Natural killer cell treated with Interleukin-12 subunit alpha and Interleukin-12 subunit beta and Interleukin-15 and Interleukin-18, amount 100 ng/mL, for 72 hours (primary cell): Measurements from ENCODE around the gene ADRA2B. TPM values are rescaled to one million over a fixed set of nuclear protein-coding genes. Genes with fewer than 3 reads are reported as not detected.

ENCODE experiments used
- ATAC-seq, 2 donors: fragments of 150-1000 bp; cut with Tn5 transposase in 1 of 2; sonication (Bioruptor Pico), chemical (Tn5 transposase) in 1 of 2; 2 replicates each; pipeline ENCODE4 v1.10.0; 2021
- DNase-seq: peaks from one replicate; pipeline ENCODE4 v3.0.0; 2022; ENCODE audit warnings: low spot score
- H3K27ac Mint-ChIP-seq, 2 donors: 1 replicate in 1 of 2; 2 replicates in 1 of 2; pipeline ENCODE4 v1.8.0; 2022; ENCODE audit warnings: mixed read lengths in 2 of 2, mild to moderate bottlenecking in 1 of 2, moderate library complexity in 1 of 2
- H3K27me3 Mint-ChIP-seq, 2 donors: 1 replicate in 1 of 2; 2 replicates in 1 of 2; pipeline ENCODE4 v1.8.0; 2022; ENCODE audit warnings: mixed read lengths in 2 of 2
- H3K36me3 Mint-ChIP-seq: one replicate; pipeline ENCODE4 v1.8.0; 2022; ENCODE audit warnings: mixed read lengths
- H3K4me1 Mint-ChIP-seq, 2 donors: 1 replicate in 1 of 2; 2 replicates in 1 of 2; pipeline ENCODE4 v1.8.0; 2022; ENCODE audit warnings: low read depth in 2 of 2, mixed read lengths in 2 of 2, mild to moderate bottlenecking in 1 of 2
- H3K4me3 Mint-ChIP-seq: one replicate; pipeline ENCODE4 v1.8.0; 2022; ENCODE audit warnings: mixed read lengths
- H3K9me3 Mint-ChIP-seq: 2 replicates; pipeline ENCODE4 v1.8.0; 2022; ENCODE audit warnings: mixed read lengths
- total RNA-seq, 2 donors: library from RNA; stranded (reverse); gene quantifications; one replicate each; pipeline ENCODE4 v1.2.3, GENCODE V29; 2022

Gene ADRA2B
- total RNA-seq, 2 donors from 2014 or later = not detected

- ATAC-seq (no peak), DNase-seq (peak; percentile 45)
- no peak overlapping the region for H3K4me3 Mint-ChIP-seq
- H3K9me3 Mint-ChIP-seq = no peaks in the 10 kb centered on the region
- no peaks in the 10 kb centered on the region for H3K27me3 Mint-ChIP-seq
- peak overlapping the region in 1 of 2 donors; percentile 58 for H3K27ac Mint-ChIP-seq
- peaks cover 41 to 48% of the 10 kb centered on the region in 2 donors for H3K4me1 Mint-ChIP-seq
- no peaks in the 10 kb centered on the region for H3K36me3 Mint-ChIP-seq
These were observed 38.4 kb upstream of the ADRA2B start for GRCh38 chr2:96154506-96155380.

GRCh38 chr2:96153991-96154431 is 37.6 kb upstream of the ADRA2B start:
- Mint-ChIP-seq H3K4me3 (no peak overlapping the region), H3K4me1 (peaks cover 33 to 41% of the 10 kb centered on the region in 2 donors), H3K27ac (no peak overlapping the region)

GRCh38 chr2:96153291-96153713 is 36.9 kb upstream of the ADRA2B start:
- H3K36me3 Mint-ChIP-seq = no peaks in the 10 kb centered on the region
- peaks cover 33 to 46% of the 10 kb centered on the region in 2 donors for H3K4me1 Mint-ChIP-seq

More at GRCh38 chr2:96153991-96154431, 37.6 kb upstream of the ADRA2B start:
- Mint-ChIP-seq H3K9me3 (no peaks in the 10 kb centered on the region), H3K36me3 (no peaks in the 10 kb centered on the region), H3K27me3 (no peaks in the 10 kb centered on the region)
- DNase-seq (peak; percentile 44), ATAC-seq (no peak)

GRCh38 chr2:96152304-96153161 is 36.2 kb upstream of the ADRA2B start:
- no peak overlapping the region for H3K4me3 Mint-ChIP-seq
- H3K27me3 Mint-ChIP-seq = no peaks in the 10 kb centered on the region
- no peaks in the 10 kb centered on the region for H3K36me3 Mint-ChIP-seq
- no peaks in the 10 kb centered on the region for H3K9me3 Mint-ChIP-seq
- peaks cover 33 to 48% of the 10 kb centered on the region in 2 donors for H3K4me1 Mint-ChIP-seq
- H3K27ac Mint-ChIP-seq = peak overlapping the region in 1 of 2 donors; percentile 59
- ATAC-seq (no peak), DNase-seq (peak; percentile 44)

More at GRCh38 chr2:96153291-96153713, 36.9 kb upstream of the ADRA2B start:
- Mint-ChIP-seq H3K4me3 (no peak overlapping the region), H3K27ac (no peak overlapping the region), H3K27me3 (no peaks in the 10 kb centered on the region), H3K9me3 (no peaks in the 10 kb centered on the region)
- DNase-seq (peak; percentile 52), ATAC-seq (no peak)

- Mint-ChIP-seq H3K4me3 (no peak overlapping the region), H3K4me1 (peaks cover 32 to 48% of the 10 kb centered on the region in 2 donors), H3K27ac (peak overlapping the region in 1 of 2 donors; percentile 59), H3K9me3 (no peaks in the 10 kb centered on the region), H3K27me3 (no peaks in the 10 kb centered on the region), H3K36me3 (no peaks in the 10 kb centered on the region)
- no peak for ATAC-seq
- DNase-seq = no peak
These were observed 35.4 kb upstream of the ADRA2B start for GRCh38 chr2:96151595-96152303.

- Mint-ChIP-seq H3K4me3 (no peak overlapping the region), H3K27me3 (no peaks in the 10 kb centered on the region), H3K36me3 (no peaks in the 10 kb centered on the region), H3K4me1 (peaks cover 31 to 46% of the 10 kb centered on the region in 2 donors), H3K27ac (peak overlapping the region; percentile 56 to 59), H3K9me3 (no peaks in the 10 kb centered on the region)
- DNase-seq = peak; percentile 38
- no peak for ATAC-seq
These were observed 34.6 kb upstream of the ADRA2B start for GRCh38 chr2:96150791-96151594.

GRCh38 chr2:96150007-96150640 is 33.8 kb upstream of the ADRA2B start:
- Mint-ChIP-seq H3K27me3 (no peaks in the 10 kb centered on the region), H3K36me3 (no peaks in the 10 kb centered on the region), H3K4me1 (peaks cover 30 to 47% of the 10 kb centered on the region in 2 donors), H3K9me3 (no peaks in the 10 kb centered on the region), H3K27ac (peak overlapping the region; percentile 29 to 56), H3K4me3 (no peak overlapping the region)
- DNase-seq (peak; percentile 48), ATAC-seq (no peak)

- peaks cover 39 to 54% of the 10 kb centered on the region in 2 donors for H3K4me1 Mint-ChIP-seq
- H3K27me3 Mint-ChIP-seq = no peaks in the 10 kb centered on the region
- peak overlapping the region; percentile 90 to 91 for H3K27ac Mint-ChIP-seq
- no peaks in the 10 kb centered on the region for H3K9me3 Mint-ChIP-seq
- peak; percentile 97 for DNase-seq
- H3K4me3 Mint-ChIP-seq = peak overlapping the region; percentile 86
- ATAC-seq = peak; percentile 85 to 90
- no peaks in the 10 kb centered on the region for H3K36me3 Mint-ChIP-seq
These were observed 32.2 kb upstream of the ADRA2B start for GRCh38 chr2:96148410-96149217.

- peak overlapping the region; percentile 90 to 91 for H3K27ac Mint-ChIP-seq
- ATAC-seq (no peak), DNase-seq (peak; percentile 58)
- H3K27me3 Mint-ChIP-seq = no peaks in the 10 kb centered on the region
- peaks cover 39 to 56% of the 10 kb centered on the region in 2 donors for H3K4me1 Mint-ChIP-seq
- H3K9me3 Mint-ChIP-seq = no peaks in the 10 kb centered on the region
- H3K36me3 Mint-ChIP-seq = no peaks in the 10 kb centered on the region
- H3K4me3 Mint-ChIP-seq = peak overlapping the region; percentile 97
These were observed 31.3 kb upstream of the ADRA2B start for GRCh38 chr2:96147593-96148201.

- no peaks in the 10 kb centered on the region for H3K36me3 Mint-ChIP-seq
- ATAC-seq (no peak), DNase-seq (peak; percentile 59)
- H3K4me3 Mint-ChIP-seq = peak overlapping the region; percentile 97
- H3K27ac Mint-ChIP-seq = peak overlapping the region; percentile 85 to 91
- H3K4me1 Mint-ChIP-seq = peaks cover 41 to 60% of the 10 kb centered on the region in 2 donors
- H3K9me3 Mint-ChIP-seq = no peaks in the 10 kb centered on the region
- H3K27me3 Mint-ChIP-seq = no peaks in the 10 kb centered on the region
These were observed 30.7 kb upstream of the ADRA2B start for GRCh38 chr2:96146881-96147592.
